Measurements from ENCODE around the gene ZNF563. TPM values are rescaled to one million over a fixed set of nuclear protein-coding genes. Genes with fewer than 3 reads are reported as not detected.

The ZNF563 gene
- total RNA-seq, 2 experiments from 2014 or later, result 4.5 to 5.1 TPM

DNA sequence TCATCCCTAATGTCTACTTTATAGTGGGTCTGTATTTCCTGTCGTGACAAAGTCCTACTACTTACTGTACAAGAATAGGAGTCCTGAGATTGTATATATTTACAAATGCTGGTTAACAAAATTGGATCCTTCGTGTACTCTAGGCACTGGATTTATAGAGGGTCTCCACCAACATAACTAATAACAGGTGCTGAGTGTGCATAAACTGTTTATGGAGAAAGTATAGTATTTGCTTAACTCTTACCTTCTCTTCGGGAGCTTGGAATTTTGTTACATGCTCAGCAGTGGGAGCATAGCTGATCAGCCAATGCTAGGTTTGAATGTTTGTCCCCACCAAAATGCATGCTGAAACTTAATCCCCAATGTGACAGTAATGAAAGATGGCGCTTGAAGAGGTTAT, 19.9 kb upstream of the ZNF563 start:
- Histone ChIP-seq H3K4me1 (ENCODE audit: insufficient read depth, low read length) (no peaks in the 10 kb centered on the region), H3K4me3 (ENCODE audit: low read length) (no peak overlapping the region), H3K36me3 (ENCODE audit: insufficient read depth, low read length) (peaks cover 6% of the 10 kb centered on the region), H3K27ac (ENCODE audit: low read depth in 1 of 2, low read length in 2 of 2) (no peak overlapping the region), H3K9me3 (ENCODE audit: control insufficient read depth in 1 of 2, insufficient read depth in 1 of 2, low read length in 2 of 2) (peaks cover 36 to 55% of the 10 kb centered on the region in 2 experiments), H3K27me3 (ENCODE audit: control insufficient read depth in 1 of 2, insufficient read depth in 2 of 2, low read length in 2 of 2) (no peaks in the 10 kb centered on the region)
- ChIA-PET CTCF (no interaction called here), POLR2A (no interaction called here)
- Mint-ChIP-seq H3K4me1 (ENCODE audit: low read depth) (no peaks in the 10 kb centered on the region), H3K27me3 (no peaks in the 10 kb centered on the region), H3K27ac (no peak overlapping the region), H3K36me3 (ENCODE audit: low read depth) (peaks cover 59% of the 10 kb centered on the region), H3K4me3 (no peak overlapping the region), H3K9me3 (peaks cover 28% of the 10 kb centered on the region)
- intact Hi-C loops (cut with DNase I, micrococcal nuclease), result no loop called here
- DNase-seq (no peak), ATAC-seq (ENCODE audit: poor library complexity) (no peak)
- no peak for TF ChIP-seq CTCF (IDR thresholded peaks at IDR 0.05)

DNA sequence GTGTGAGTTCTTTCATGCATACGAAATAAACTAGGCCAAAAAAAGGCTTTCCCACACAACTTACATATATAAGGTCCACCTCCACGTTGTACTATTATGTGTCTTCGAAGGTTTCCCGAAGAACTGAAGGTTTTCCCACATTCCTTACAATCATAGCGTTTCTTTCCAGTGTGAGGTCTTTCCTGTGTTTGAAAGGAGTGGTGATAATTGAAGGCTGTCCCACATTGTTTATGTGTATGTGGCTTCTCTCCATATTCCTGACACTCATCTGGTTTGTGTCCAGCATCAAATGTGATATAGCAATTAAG, 17.4 kb upstream of the ZNF563 start:
- Histone ChIP-seq H3K4me1 (ENCODE audit: insufficient read depth, low read length) (no peaks in the 10 kb centered on the region), H3K27me3 (ENCODE audit: control insufficient read depth in 1 of 2, insufficient read depth in 2 of 2, low read length in 2 of 2) (no peaks in the 10 kb centered on the region), H3K27ac (ENCODE audit: low read depth in 1 of 2, low read length in 2 of 2) (no peak overlapping the region), H3K9me3 (ENCODE audit: control insufficient read depth in 1 of 2, insufficient read depth in 1 of 2, low read length in 2 of 2) (peaks cover 31 to 55% of the 10 kb centered on the region in 2 experiments), H3K36me3 (ENCODE audit: insufficient read depth, low read length) (peaks cover 6% of the 10 kb centered on the region), H3K4me3 (ENCODE audit: low read length) (no peak overlapping the region)
- Mint-ChIP-seq H3K9me3 (peaks cover 30% of the 10 kb centered on the region), H3K27me3 (no peaks in the 10 kb centered on the region), H3K27ac (no peak overlapping the region), H3K4me3 (no peak overlapping the region), H3K4me1 (ENCODE audit: low read depth) (no peaks in the 10 kb centered on the region), H3K36me3 (ENCODE audit: low read depth) (peaks cover 70% of the 10 kb centered on the region)
- ChIA-PET POLR2A (no interaction called here), CTCF (no interaction called here)
- DNase-seq (no peak), ATAC-seq (ENCODE audit: poor library complexity) (no peak)
- intact Hi-C loops (cut with DNase I, micrococcal nuclease), result no loop called here
- TF ChIP-seq CTCF (IDR thresholded peaks at IDR 0.05), result no peak

DNA sequence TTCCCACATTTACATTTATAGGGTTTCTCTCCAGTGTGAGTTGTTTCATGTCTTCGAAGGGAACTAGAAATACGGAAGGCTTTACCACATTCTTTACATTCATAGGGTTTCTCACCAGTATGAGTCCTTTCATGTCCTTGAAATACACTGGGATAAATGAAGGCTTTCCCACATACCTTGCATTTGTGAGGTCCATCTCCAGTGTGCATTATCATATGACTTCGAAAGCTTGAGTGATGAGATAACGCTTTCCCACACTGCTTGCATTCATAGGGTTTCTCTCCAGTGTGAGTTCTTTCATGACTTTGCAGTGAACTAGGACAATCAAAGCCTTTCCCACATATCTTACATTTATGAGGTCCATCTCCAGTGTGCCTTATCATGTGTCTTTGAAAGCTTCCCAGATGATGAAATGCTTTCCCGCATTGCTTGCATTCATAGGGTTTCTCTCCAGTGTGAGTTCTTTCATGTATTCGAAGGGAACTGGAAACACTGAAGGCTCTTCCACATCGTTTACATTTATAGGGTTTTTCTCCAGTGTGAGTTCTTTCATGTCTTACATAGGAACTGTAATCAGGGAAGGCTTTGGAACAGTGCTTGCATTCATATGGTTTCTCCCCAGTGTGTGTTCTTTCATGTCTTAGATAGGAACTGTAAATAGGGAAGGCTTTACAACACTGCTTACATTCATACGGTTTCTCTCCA, 16.9 kb upstream of the ZNF563 start:
- Histone ChIP-seq H3K27me3 (ENCODE audit: control insufficient read depth in 1 of 2, insufficient read depth in 2 of 2, low read length in 2 of 2) (no peaks in the 10 kb centered on the region), H3K27ac (ENCODE audit: low read depth in 1 of 2, low read length in 2 of 2) (no peak overlapping the region), H3K36me3 (ENCODE audit: insufficient read depth, low read length) (peaks cover 6% of the 10 kb centered on the region), H3K4me1 (ENCODE audit: insufficient read depth, low read length) (no peaks in the 10 kb centered on the region), H3K4me3 (ENCODE audit: low read length) (no peak overlapping the region), H3K9me3 (ENCODE audit: control insufficient read depth in 1 of 2, insufficient read depth in 1 of 2, low read length in 2 of 2) (peaks cover 26 to 55% of the 10 kb centered on the region in 2 experiments)
- no peak for ATAC-seq (ENCODE audit: poor library complexity)
- intact Hi-C loops (cut with DNase I, micrococcal nuclease), result no loop called here
- POLR2A ChIA-PET, result no interaction called here
- Mint-ChIP-seq H3K4me3 (no peak overlapping the region), H3K27ac (no peak overlapping the region), H3K4me1 (ENCODE audit: low read depth) (no peaks in the 10 kb centered on the region), H3K27me3 (no peaks in the 10 kb centered on the region), H3K36me3 (ENCODE audit: low read depth) (peaks cover 69% of the 10 kb centered on the region), H3K9me3 (peaks cover 30% of the 10 kb centered on the region)
- no peak for TF ChIP-seq CTCF (IDR thresholded peaks at IDR 0.05)
- CTCF ChIA-PET, result no interaction called here
- no peak for DNase-seq
